HepG2 (cell line): Measurements from ENCODE around the gene RASA2.

Experiments used
- POLR2A ChIP-seq, 2 experiments: IDR thresholded peaks; 2 replicates each; pipeline ENCODE4 v1.6.1; 2011; ENCODE audit warnings: low read depth in 2 of 2, low read length in 2 of 2, mild to moderate bottlenecking in 1 of 2, moderate library complexity in 1 of 2; ENCODE audit not compliant: insufficient read depth in 1 of 2
- RAD21 ChIP-seq: fragments of 450-650 bp; formaldehyde crosslinking; IDR thresholded peaks from 2 replicates; pipeline ENCODE4 v1.5.0; 2020; ENCODE audit warnings: mild to moderate bottlenecking
- ZNF619 ChIP-seq: sonication (generic); formaldehyde crosslinking; IDR thresholded peaks from 2 replicates; pipeline ENCODE4 v1.4.0; 2020; ENCODE audit warnings: mild to moderate bottlenecking, missing genetic modification reagents
- TF ChIP-seq, protein P1 (sequence below): sonication (generic); formaldehyde crosslinking; IDR thresholded peaks from 2 replicates; pipeline ENCODE4 v1.8.1; 2023; ENCODE audit warnings: mild to moderate bottlenecking, moderate library complexity, missing genetic modification reagents

DNA sequence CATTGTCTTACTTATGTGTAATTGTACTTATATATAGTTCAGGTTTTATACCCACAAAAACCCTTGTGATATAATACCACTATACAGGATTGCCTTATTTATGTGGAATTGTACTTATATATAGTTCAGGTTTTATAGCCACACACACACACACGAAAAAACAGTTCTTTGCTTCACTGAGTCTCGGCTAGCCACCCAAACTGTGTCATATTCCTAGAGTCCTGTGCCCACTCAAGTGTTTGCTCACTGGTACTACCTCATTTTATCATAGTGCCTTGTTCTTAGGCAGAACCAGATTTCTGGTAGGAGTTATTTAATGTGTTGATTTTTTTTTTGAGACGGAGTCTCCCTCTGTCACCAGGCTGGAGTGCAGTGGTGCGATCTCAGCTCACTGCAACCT lies 12.5 kb downstream of the RASA2 start:
- TF ChIP-seq RAD21 (no peak), ZNF619 (no peak), POLR2A (IDR thresholded peaks at IDR 0.05; ENCODE audit: insufficient read depth in 1 of 2, low read depth in 2 of 2, low read length in 2 of 2) (no peak)
- TF ChIP-seq, protein P1, sequence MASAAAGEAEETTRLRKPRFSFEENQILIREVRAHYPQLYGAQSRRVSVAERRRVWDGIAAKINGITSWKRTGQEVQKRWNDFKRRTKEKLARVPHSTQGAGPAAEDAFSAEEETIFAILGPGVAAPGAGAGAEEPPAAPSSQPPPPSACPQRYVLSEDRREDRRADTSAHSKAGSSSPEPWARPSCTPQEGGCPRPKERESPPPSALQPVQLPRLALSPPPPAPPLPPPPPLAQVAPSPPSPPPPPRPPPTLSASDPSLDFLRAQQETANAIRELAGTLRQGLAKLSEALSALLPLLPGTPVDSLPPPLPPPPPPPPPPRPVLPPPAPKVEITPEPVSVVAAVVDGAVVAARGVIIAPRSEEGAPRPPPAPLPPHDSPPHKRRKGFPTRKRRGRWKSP = no peak
